Retina (tissue), 1 donor: ENCODE data around the gene GTPBP2.
A peak's percentile ranks its signal among the peaks of the same experiment; 100 is the strongest.
"Not testable (repeated sequence)": the region's sequence is repeated elsewhere in the genome, so short reads cannot be mapped to it uniquely, and the experiment has no call there.

ENCODE experiments used
- DNase-seq: peaks from one replicate; pipeline ENCODE4 v3.0.0-alpha.2; 2016

The GTPBP2 gene, protein sequence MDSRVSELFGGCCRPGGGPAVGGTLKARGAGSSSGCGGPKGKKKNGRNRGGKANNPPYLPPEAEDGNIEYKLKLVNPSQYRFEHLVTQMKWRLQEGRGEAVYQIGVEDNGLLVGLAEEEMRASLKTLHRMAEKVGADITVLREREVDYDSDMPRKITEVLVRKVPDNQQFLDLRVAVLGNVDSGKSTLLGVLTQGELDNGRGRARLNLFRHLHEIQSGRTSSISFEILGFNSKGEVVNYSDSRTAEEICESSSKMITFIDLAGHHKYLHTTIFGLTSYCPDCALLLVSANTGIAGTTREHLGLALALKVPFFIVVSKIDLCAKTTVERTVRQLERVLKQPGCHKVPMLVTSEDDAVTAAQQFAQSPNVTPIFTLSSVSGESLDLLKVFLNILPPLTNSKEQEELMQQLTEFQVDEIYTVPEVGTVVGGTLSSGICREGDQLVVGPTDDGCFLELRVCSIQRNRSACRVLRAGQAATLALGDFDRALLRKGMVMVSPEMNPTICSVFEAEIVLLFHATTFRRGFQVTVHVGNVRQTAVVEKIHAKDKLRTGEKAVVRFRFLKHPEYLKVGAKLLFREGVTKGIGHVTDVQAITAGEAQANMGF

DNA sequence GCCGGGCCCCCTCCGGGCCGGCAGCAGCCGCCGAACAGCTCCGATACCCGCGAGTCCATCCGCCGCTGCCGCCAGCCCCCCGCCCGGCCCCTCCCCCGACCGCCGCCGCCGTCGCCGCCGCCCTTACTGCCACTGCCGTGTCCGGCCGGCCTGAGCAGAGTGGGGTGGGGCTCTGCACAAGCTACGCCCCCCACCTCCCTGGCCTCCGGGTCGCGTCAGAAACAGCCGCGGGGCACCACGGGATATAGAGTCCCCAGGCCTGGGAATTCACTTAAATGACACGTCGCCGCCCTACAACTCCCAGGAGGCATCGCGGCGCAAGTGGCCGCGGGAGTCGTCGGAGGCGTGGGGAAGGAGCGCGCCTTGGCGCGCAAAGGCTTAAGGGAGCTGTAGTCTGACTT is at the start of gene GTPBP2:
TSS of gene GTPBP2 (minus strand) at position 161 of the 401 bp plus-strand sequence. CDS start at position 59, 102 bp downstream.
- DNase-seq = peak; percentile 97

DNA sequence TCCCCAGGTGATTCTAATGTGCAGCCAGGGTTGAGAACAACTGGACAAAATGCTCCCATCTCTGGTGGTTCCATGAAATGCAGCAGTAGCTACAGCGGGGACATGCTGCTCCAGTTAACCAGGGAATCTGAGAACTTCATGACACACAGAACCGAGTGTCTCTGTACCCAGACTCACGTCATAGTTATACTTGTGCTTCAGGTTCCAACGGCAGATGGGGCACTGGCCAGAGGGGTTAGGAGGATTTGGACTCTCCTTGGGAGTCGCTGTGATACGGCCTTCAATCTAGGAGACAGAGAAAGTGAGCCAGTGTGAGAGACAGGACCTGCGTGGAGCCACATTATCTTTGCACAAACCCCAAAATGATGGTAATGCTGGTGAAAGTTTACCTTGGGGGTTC is 49.3 kb upstream of the GTPBP2 start:
- DNase-seq = no peak

DNA sequence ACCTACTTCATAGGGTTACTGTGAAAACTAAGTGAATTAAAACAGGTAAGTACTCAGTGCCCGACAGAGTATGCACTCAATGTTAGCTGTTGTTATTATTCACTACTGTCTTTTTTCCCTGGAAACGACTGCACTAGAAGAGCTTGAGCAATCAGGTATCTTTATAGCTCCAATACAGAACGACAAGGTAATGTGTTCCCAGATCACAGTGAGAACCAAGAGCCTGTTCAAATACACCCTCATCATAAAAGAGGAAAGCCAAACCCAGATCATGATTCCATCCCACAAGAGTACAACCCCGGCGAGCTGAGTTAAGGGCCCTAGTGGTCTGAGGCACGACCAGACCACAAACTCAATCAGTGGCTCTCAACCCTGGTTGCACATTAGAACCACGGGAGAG is 48.7 kb upstream of the GTPBP2 start:
- no peak for DNase-seq

DNA sequence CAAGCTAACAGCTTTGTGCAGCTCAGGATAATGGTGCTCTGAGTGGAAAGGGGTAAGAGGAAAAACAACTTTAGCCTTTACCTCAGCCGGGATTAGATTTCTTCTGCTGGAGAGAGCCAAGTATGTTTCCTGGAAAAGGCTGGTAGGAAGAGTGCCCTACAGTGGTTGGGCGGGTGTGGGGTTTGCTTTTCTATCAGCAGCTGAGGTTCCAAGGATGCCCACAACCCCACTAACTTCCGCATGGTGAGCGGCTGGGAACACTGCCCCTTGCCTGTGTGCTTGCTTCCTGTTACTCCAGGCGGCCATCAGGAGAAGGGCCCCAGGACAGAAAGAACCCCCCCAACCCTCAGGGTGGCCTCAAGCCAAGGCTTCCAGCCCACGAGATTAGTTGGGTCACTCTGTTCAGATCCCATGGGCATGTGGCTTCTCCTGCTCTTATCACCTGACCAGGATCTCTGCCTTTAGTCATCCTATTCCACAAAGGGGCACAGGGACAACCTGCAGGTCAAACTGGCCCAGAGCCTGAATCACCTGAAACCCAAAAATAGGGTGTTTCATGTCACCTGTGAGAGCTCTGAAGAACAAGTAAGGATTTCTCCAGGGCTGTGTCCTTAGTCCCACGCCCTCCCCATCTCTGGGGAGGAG is 48.0 kb upstream of the GTPBP2 start:
- no peak for DNase-seq

DNA sequence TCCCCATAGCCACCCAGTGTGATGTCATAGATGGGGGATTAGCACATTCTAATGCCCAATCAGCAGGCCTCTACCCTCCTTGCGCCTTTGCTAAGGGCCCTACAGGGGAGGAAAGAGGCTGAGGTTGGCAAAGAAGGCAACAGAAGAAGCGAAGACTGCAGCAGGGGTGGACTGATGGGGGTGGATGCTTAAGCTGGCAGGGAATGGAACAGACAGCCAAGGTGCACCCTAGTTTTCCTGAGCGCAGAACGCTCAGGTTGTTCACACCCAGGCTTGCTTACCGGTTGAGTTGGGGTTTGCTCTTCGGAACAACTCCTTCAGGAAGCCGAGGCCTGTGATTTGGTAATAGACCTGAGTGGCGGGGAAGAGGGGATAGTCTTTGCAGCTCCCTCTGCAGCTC is 45.9 kb upstream of the GTPBP2 start:
- no peak for DNase-seq

DNA sequence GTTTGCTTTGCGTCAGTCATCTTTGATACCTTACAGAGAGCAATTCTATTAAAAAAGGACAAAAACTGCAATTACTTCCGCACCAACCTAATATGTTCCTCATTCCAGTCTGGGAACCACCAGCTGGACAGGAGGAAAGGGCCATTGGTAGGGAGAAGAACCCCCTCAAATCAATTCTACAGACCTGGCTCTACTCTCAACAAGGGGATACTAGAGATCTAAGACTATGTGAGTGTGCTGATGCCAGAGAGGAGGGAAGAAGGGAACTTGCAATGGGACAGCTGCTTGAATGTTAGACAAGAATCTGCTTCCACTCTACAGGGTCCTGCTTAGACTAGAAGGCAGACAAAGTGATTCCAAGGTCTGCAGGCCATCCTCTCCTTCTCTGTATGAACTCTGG is 45.2 kb upstream of the GTPBP2 start:
- no peak for DNase-seq

DNA sequence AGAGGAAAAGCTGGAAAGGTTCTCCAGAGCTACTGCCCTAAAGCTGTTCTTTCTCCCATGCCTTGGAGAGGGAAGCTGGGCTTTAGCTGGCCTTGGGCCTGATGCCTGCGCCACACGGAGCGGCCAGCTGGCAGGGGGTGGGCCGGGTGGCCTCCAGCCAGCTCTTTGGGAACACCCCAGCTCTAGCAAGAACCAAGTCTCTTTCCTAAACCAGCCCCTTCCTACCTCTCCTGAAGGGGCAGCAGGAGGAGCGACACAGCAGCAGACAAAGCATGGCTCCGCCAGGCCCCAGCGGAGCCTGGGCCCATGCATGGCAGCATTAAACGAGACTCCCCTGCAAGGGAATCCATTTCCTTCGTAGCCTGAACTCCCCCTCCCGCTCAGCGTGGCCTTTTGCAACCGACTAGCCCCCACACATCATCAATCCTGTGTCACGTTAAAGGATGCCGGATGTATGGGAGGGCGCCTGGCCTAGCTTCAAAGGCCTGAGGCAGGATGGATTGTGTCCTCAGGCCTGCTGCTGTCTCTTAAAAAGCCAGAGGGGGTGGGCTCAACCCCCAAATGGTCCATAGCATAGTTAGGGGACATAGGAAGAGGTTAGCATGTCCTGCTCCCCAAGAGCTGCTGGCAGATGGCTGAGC is 44.5 kb upstream of the GTPBP2 start:
- DNase-seq = no peak

DNA sequence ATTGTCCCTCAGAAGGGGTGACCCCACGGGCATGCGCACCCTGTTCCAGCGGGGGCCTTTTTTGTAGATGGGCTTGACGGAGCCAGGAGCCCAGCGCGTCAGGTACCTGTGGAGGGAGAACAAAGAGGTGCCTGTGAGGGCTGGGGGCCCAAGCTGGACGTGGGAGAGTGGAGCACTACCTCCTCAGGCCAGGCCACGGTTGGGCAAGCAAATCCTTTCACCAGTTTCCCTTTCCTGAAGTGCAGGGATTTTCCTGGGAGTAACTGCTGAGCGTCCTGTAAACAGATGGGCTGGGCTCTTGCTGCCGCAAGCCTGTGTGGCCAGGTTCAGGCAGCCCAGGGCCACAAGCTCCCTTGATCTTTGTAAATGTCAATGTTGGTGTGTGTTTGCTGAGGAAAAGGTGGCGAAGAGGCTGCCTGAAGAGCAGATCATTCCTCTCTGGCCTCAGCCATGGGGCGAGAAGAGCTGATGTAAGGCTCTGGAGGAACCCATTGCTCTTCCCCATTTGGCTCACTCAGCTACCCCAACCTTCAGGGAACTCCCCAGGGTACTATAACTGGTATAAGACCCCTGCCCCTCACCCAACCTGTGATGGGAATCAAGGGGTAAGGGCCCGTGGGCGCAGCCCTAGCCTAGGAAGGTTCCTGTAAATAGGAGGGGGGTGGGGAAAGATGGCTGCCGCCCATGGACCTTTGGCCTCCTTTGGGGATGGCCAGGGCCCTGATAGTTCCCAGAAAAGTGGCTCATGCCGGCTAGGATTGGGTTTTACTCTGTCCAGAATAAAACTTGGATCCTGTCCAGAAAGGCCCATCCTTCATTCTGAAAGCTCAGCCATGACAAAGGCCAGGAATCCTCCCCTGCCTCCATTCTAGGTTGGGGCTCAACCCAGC is 43.0 kb upstream of the GTPBP2 start:
- no peak for DNase-seq

DNA sequence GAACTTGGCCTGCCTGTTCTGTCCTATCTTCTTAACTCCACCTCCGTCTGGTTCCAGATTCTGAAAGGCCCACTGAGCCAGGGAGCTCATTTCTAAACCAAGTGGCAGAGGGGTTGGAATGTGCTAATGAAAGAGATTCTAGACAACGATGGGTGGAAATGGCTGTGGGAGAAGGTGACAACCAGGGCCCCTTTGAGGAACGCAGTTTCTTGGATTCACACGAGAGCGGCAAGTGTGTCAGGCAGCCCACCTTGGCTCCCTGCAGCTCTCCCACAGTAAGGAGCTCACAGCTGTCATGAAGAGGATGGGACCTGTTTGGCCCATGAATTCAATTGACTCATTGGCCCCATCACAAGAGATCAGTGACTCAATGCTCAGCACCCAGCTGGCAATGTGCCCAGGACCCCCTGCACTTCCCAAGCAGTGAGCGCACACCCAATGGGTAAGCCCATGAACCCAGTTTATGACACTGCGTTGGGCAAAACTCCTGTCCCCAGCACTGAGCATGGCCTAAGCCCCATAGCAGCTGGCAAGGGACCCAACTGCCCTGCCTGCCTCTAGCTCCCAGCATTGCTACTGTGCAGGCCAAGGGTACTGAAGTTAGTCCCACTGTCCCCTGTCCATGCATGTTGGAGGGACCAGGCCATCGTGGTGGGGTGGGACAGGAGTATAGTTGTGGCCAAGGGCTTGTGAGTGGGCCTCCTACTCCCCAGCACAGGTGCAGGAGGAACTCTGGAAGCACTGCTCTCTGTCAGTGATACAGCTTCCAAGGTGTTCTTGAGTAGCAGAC is 42.1 kb upstream of the GTPBP2 start:
- DNase-seq = no peak

DNA sequence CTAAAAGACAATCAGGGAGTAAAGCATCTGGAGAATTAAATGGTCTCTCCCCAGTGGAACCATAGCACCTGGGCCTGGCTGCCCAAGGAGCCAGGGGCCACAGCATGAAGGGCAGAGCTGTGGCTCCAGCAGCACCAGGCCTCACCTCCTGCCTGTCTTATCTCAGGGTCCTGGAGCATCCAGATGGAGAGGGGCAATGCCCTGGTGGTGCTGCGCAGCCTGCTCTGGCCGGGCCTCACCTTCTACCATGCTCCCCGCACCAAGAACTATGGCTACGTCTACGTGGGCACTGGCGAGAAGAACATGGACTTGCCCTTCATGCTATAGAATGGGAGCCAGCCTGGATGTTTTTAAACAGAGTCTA is 41.5 kb upstream of the GTPBP2 start:
- DNase-seq = no peak

DNA sequence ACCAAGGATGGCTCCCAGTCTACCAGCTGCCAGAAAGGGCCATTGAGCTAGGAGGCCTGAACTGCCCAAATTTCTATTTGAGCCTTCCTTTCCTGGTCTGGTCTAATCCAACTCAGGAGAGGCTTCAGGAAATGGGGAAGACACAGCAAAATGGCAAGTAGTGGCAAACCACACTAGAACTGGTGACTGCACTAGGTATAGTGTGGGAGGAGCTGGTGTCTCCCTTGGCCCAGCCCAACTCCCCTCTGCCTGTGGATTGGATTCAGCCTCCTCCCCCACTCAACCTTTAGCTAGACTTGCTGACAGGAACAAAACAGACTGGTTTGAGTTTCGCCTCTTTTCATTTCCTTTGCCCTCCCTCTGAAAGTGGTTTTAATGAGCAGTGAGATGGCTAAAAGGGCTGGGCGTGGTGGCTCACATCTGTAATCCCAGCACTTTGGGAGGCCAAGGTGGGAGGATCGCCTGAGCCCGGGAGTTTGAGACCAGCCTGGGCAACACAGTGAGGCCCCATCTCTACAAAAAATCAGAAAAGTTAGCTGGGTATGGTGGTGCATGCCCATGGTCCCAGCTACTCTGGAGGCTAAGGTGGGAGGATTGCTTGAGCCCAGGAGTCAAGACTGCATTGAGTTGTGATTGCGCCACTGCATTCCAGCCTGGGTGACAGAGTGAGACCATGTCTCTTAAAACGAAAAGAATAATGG is 41.0 kb upstream of the GTPBP2 start:
- DNase-seq = no peak

DNA sequence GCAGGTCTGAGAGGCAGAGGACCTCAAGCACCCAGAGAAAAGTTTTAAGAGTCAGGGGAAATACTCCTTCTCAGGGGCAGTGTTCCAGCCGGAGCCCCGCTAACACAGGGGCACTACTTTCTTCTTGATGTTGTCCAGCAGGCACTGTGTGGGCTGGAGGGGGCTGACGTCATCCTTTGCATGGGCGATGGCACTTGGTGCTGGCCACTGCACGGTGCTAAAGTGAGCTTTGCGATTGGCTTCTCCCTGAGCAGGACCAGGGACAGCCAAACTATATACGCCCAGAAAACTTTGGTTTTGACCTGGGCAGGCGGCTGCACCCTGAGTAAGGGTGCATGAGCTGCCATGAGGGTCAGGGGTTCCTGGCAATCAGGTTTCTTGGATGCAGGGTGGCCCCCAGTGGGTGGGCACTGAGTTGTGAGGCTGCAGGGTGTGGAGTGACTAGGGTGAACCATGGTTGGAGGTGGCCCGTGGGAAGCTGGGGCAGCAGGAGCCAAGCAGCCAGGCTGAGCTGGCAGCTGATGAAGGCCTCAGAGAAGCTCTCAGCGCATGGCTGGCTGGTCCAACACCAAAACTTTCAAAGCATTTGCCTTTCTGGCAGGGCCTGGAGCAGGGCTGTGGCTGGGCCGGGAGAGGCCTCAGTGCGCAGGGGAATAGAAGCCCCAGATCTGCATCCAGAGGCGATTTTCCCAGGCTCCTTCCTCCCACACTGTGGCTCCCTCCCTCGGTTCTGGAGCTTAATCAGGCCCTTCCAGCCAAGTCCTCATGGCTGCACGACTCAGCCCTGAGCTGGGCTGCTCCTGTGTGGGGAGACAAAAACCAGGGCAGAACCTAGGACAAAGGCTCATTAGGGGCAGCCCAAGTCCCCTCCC is 40.2 kb upstream of the GTPBP2 start:
- no peak for DNase-seq

DNA sequence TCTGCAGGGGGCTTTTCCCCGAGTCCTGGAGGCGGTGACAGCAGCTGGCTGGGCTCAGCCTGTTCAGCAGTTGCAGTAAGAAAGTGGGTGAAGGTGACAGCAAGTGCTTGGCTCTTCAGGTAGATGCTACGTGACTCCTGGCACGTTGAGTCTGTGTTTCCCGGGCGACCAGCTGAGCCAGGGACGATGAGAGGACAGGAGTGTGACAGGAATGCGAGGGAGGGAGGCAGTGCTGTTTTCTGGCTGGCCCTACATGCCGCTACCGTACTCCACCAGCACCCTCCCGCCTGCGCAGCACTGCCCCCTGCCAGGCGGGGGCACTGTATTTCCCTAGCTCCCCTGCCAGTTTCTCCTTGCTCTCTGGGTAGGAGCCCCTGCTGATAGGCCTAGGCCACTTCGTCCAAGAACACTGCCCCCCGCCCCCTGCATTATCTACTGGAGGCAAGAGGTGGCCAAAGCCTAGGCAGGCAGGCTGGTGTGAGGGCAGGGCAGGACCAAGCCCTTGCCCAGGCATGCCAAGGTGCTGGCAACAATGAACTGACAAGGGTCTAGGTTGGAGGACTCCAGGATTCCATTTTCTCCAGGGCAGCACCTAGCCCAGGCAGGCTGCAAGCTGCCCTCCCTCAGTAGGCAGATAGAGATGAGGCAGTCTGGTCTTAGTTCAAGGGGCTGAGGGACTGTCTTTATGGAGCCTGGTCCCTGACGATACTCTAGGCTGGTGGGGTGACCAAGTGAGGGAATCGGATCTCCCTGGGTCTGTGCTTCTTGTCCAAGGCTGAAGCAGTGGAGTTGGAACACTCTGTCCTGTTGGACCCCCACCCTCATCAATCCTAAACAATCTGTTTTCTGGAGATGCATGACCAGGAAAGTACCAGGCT is 39.3 kb upstream of the GTPBP2 start:
- peak; percentile 79 for DNase-seq

DNA sequence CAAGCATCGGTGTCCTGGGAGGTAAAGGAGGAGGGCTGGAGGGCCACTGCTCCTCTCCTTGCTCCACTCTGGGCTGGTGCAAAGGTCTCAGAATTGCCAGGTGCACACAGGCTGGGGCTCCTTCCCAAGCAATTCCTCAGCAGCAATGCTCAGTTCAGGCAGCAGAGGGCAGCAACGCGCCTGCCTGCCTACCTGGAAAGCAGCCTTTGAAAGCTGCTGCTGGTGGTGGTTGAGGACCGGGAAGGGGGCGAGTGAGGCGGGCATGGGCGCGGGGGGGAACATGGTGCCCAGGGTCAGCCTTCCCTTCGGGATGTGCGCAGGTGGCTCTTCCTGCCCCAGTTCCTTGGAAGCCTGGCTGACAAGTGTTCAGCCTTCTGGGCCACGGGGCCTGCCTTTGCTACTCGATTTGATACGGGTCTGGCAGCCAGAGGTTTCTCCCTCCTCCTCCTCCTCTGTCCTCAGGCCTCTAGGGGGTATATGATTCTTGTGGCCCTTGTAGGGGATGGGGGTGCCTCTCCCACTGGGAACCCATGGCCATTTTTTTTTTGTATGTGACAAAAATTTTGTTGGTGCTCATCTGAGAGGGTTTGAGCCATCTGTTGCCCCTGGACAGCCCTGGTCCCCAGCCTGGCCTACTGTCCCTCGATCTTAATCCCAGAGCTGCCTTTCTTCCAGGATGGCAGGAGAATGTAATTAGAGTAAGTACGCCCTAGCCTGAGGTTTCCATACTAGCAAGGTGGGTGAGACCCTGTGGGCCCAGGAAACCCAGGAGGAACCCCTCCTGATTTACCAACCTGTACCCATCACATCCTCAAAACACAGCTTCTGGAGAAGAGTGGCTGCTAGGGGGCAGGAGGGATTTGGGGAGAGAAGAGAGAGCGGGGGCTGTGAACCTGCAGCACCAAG is 38.4 kb upstream of the GTPBP2 start:
- peak; percentile 94 for DNase-seq

DNA sequence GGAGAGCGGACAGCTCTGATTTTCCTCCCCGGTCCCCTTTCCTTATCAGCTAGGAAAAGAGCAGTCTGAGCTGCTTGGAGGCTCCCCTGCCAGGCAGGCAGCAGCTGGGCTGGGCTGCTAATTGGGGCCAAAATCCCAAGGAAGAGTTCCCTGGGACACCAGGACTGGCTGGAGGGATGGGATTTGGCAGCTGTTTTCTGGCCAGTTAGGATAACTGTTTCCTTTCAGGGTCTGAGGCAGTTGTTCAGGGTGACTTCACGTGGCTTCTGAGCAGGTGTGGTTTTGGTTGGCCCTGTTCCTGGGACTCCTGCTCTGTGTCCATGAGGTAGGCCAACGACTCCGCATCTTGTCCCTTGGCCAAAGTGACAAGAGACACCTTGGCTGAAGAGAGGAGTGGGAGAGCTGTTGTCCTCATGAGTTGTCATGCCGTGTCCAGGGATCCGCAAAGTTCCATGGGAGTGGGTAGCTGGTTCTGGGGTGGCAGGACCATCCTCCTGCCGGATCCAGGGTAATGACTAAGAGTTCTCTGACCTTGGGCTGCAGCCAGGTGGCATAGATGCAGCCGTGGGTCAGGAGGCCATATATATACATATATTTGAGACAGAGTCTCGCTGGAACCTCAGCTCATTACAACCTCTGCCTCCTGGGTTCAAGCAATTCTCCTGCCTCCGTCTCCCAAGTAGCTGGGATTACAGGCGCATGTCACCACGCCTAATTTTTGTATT is 37.3 kb upstream of the GTPBP2 start:
- DNase-seq = no peak

DNA sequence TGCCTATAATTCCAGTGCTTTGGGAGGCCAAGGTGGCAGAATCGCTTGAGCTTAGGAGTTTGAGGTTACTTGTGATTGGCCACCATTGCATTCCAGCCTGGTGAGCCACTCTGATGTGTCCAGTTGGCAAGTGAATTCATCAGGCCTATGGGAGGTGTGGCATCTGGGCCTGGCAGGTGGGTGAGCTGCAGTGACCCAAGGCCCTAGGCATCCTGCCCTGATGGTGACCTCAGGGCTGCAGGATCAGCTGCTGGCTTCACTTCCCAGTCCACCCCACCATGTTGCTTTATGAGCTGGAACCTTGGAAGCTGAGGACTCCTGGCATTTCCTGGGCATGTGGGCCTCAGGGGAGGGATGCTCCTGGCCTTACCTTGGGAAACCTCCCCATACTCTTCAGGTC is 36.3 kb upstream of the GTPBP2 start:
- DNase-seq = no peak

DNA sequence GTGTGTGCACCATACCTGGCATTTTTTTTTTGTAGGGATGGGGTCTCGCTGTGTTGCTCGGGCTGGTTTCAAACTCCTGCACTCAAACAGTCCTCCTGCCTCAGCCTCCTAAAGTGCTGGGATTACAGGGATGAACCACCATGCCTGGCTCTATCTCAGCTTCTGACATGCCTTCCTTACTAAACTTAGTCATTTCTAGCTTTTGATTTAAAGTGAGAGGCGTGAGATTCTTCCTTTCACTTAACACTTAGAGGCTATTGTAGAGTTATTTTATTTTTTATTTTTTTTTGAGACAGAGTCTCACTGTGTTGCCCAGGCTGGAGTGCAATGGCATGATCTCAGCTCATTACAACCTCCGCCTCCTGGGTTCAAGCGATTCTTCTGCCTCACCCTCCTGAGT is 33.9 kb upstream of the GTPBP2 start:
- not testable (repeated sequence) for DNase-seq
